OCI-LY7 (cell line): ENCODE data around the gene CLEC18C. TPM values are rescaled to one million over a fixed set of nuclear protein-coding genes. Genes with fewer than 3 reads are reported as not detected.
"Not testable (repeated sequence)": the region's sequence is repeated elsewhere in the genome, so short reads cannot be mapped to it uniquely, and the experiment has no call there.

Experiments
- BruUV-seq: library from RNA; stranded (reverse); fragments of 400-500 nt; replicated peaks from 2 replicates; lab custom pipeline; 2021; lab: Mats Ljungman, UMichigan
- CTCF ChIA-PET: fragments of 300-600 bp; sonication (Branson Sonifier 250); formaldehyde crosslinking; loops from one replicate; lab custom pipeline; 2022; ENCODE audit warnings: antibody characterized with exemption; ENCODE audit not compliant: unreplicated experiment; lab: Charles Lee
- POLR2A ChIA-PET: fragments of 300-600 bp; sonication (Branson Sonifier 250); formaldehyde crosslinking; loops from one replicate; lab custom pipeline; 2022; ENCODE audit warnings: antibody characterized with exemption; lab: Charles Lee
- DNase-seq: peaks from one replicate; pipeline ENCODE4 v3.0.0-alpha.2; 2015; ENCODE audit warnings: low spot score
- H2AFZ ChIP-seq: fragments of 200-600 bp; sonication (generic), shearing (Covaris generic); 2 replicates; pipeline ENCODE4 v1.6.1; 2014; ENCODE audit warnings: mild to moderate bottlenecking, antibody characterized with exemption, low read length, moderate library complexity
- H3K27ac ChIP-seq: fragments of 200-600 bp; sonication (generic); 2 replicates; pipeline ENCODE4 v1.5.1; 2014; ENCODE audit warnings: mixed run types, low read depth, mild to moderate bottlenecking, moderate library complexity, low read length, inconsistent platforms; ENCODE audit not compliant: poor library complexity, severe bottlenecking
- H3K36me3 ChIP-seq: fragments of 200-600 bp; sonication (generic); 2 replicates; pipeline ENCODE4 v1.6.1; 2014; ENCODE audit warnings: mild to moderate bottlenecking, antibody characterized with exemption, low read length, moderate library complexity, mixed read lengths; ENCODE audit not compliant: insufficient read depth
- H3K4me1 ChIP-seq: fragments of 200-600 bp; sonication (generic); 2 replicates; pipeline ENCODE4 v1.5.1; 2014; ENCODE audit warnings: mild to moderate bottlenecking, low read length; ENCODE audit not compliant: insufficient read depth, poor library complexity, severe bottlenecking
- H3K4me2 ChIP-seq: fragments of 200-600 bp; sonication (generic); 2 replicates; pipeline ENCODE4 v1.6.1; 2014; ENCODE audit warnings: mild to moderate bottlenecking, low read length
- H3K4me3 ChIP-seq: fragments of 200-600 bp; sonication (generic); 2 replicates; pipeline ENCODE4 v1.5.1; 2014; ENCODE audit warnings: mild to moderate bottlenecking, low read depth, low read length; ENCODE audit not compliant: poor library complexity, severe bottlenecking
- H3K79me2 ChIP-seq: fragments of 200-600 bp; sonication (generic); 2 replicates; pipeline ENCODE4 v1.6.1; 2016; ENCODE audit warnings: low read depth, mild to moderate bottlenecking, low read length, moderate library complexity, mixed read lengths; ENCODE audit not compliant: insufficient read depth
- H3K9me2 ChIP-seq: fragments of 200-600 bp; sonication (generic); 2 replicates; pipeline ENCODE4 v1.6.1; 2016; ENCODE audit warnings: mild to moderate bottlenecking, low read length, mixed read lengths; ENCODE audit not compliant: insufficient read depth
- H3K9me3 ChIP-seq: fragments of 200-600 bp; sonication (generic); 2 replicates; pipeline ENCODE4 v1.6.1; 2014; ENCODE audit warnings: mild to moderate bottlenecking, mixed run types, low read length, mixed read lengths
- H4K20me1 ChIP-seq: fragments of 200-600 bp; sonication (generic); 2 replicates; pipeline ENCODE4 v1.6.1; 2014; ENCODE audit warnings: mild to moderate bottlenecking, antibody characterized with exemption, low read length, moderate library complexity, mixed read lengths; ENCODE audit not compliant: insufficient read depth
- intact Hi-C: fragments of 100-400 bp; cut with micrococcal nuclease; formaldehyde crosslinking; loops from one replicate; pipeline ENCODE4 v1.10.0; 2022; ENCODE audit not compliant: unreplicated experiment
- small RNA-seq: library from RNA; depleted of rRNA; stranded (forward); fragments of <200 nt; gene quantifications from one replicate; pipeline ENCODE3, GENCODE V24; 2014
- total RNA-seq, 2 experiments: library from RNA; depleted of rRNA in 1 of 2; stranded (reverse); fragments of >200 nt in 1 of 2; shearing (Covaris generic) in 1 of 2; gene quantifications; 2 replicates each; pipeline ENCODE4 v1.2.3, GENCODE V29; 2014 to 2022

Gene CLEC18C
- total RNA-seq, 2 experiments from 2014 or later, result not detected

GRCh38 chr16:70224645-70225044, 51.1 kb downstream of the CLEC18C start:
- H4K20me1 ChIP-seq, H3K27ac ChIP-seq, H2AFZ ChIP-seq, CTCF ChIA-PET, H3K9me2 ChIP-seq, H3K4me1 ChIP-seq, BruUV-seq, H3K4me2 ChIP-seq, DNase-seq, H3K9me3 ChIP-seq, H3K79me2 ChIP-seq, POLR2A ChIA-PET, H3K4me3 ChIP-seq, intact Hi-C loops: not testable (repeated sequence)
- peaks cover 36% of the 10 kb centered on the region for H3K36me3 ChIP-seq

GRCh38 chr16:70225430-70225829, 51.8 kb downstream of the CLEC18C start:
- H3K9me3 ChIP-seq, H3K4me3 ChIP-seq, H3K79me2 ChIP-seq, CTCF ChIA-PET, H3K27ac ChIP-seq, H3K9me2 ChIP-seq, H3K4me2 ChIP-seq, H4K20me1 ChIP-seq, H2AFZ ChIP-seq, BruUV-seq, intact Hi-C loops, H3K4me1 ChIP-seq, DNase-seq, POLR2A ChIA-PET: not testable (repeated sequence)
- H3K36me3 ChIP-seq, result peaks cover 33% of the 10 kb centered on the region

GRCh38 chr16:70226024-70226423, 52.4 kb downstream of the CLEC18C start:
- H2AFZ ChIP-seq, DNase-seq, H3K4me3 ChIP-seq, H3K79me2 ChIP-seq, H3K4me1 ChIP-seq, H4K20me1 ChIP-seq, H3K4me2 ChIP-seq, H3K9me3 ChIP-seq, H3K9me2 ChIP-seq, CTCF ChIA-PET, H3K27ac ChIP-seq, intact Hi-C loops, POLR2A ChIA-PET: not testable (repeated sequence)
- TSS peak; percentile 77 for BruUV-seq
- H3K36me3 ChIP-seq, result peaks cover 36% of the 10 kb centered on the region

DNA sequence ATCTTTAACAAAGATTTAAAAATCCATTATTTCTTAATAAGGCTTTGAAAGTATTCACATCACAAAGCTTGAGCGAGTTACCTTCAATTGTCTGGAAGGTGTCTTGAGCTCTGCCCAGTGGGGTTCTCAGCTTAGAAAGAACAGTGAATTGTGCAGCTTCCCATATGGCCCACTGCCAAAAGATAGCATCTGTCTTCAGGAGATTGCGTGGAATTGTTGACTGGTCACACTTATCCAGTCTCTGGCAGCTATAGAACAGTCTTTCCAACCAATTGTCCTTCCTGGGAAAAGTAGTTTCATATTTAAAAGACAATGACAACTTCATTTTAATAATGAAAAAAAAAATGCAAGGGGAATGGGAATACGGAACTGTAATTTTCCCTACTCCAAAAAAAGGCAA, 58.2 kb downstream of the CLEC18C start:
- DNase-seq, H4K20me1 ChIP-seq, H3K27ac ChIP-seq, CTCF ChIA-PET, POLR2A ChIA-PET, H3K4me1 ChIP-seq, H3K9me2 ChIP-seq, BruUV-seq, H3K4me3 ChIP-seq, H3K9me3 ChIP-seq, H2AFZ ChIP-seq, intact Hi-C loops, H3K79me2 ChIP-seq, H3K4me2 ChIP-seq: not testable (repeated sequence)
- peaks cover 59% of the 10 kb centered on the region for H3K36me3 ChIP-seq

Small RNA genes lying within 50 kb of the gene (small RNA-seq; reads per million reads assigned to genes)
- not detected for gene AC009060.2

Other genes starting within 250 kb of the CLEC18C start
- 0.09 and 0.21 TPM in 2 replicates for gene CLEC18A, start 222.5 kb upstream of the CLEC18C start, total RNA-seq (2014; rRNA removed; shearing (Covaris generic))
- 0.19 and 0.55 TPM in 2 replicates for gene CLEC18A, start 222.5 kb upstream of the CLEC18C start, total RNA-seq (2022)
- 20.4 and 28.5 TPM in 2 replicates for gene PDPR, start 59.5 kb upstream of the CLEC18C start, total RNA-seq (2014; rRNA removed; shearing (Covaris generic))
- 34.0 and 34.4 TPM in 2 replicates for gene PDPR, start 59.5 kb upstream of the CLEC18C start, total RNA-seq (2022)
- 30.8 and 36.8 TPM in 2 replicates for gene EXOSC6, start 78.2 kb downstream of the CLEC18C start, total RNA-seq (2014; rRNA removed; shearing (Covaris generic))
- 36.1 and 36.3 TPM in 2 replicates for gene EXOSC6, start 78.2 kb downstream of the CLEC18C start, total RNA-seq (2022)
- gene AARS1, start 115.7 kb downstream of the CLEC18C start, total RNA-seq (2014; rRNA removed; shearing (Covaris generic)), result 182 and 185 TPM in 2 replicates
- 259 and 272 TPM in 2 replicates for gene AARS1, start 115.7 kb downstream of the CLEC18C start, total RNA-seq (2022)
- gene DDX19B, start 125.4 kb downstream of the CLEC18C start, total RNA-seq (2014; rRNA removed; shearing (Covaris generic)), result 18.7 and 22.4 TPM in 2 replicates
- gene DDX19B, start 125.4 kb downstream of the CLEC18C start, total RNA-seq (2022), result 20.7 and 22.8 TPM in 2 replicates
- 50.3 and 51.6 TPM in 2 replicates for gene DDX19A, start 173.1 kb downstream of the CLEC18C start, total RNA-seq (2014; rRNA removed; shearing (Covaris generic))
- gene DDX19A, start 173.1 kb downstream of the CLEC18C start, total RNA-seq (2022), result 40.2 and 41.5 TPM in 2 replicates